MM.1S (cell line): ENCODE results near the gene DNAJC3.

Experiments used
- CTCF ChIP-seq: fragments of 300-600 bp; sonication (generic); IDR thresholded peaks from 2 replicates; pipeline ENCODE4 v1.5.1; 2016; ENCODE audit warnings: antibody characterized with exemption, low read length, mixed read lengths
- EZH2 ChIP-seq: fragments of 300-600 bp; sonication (generic); optimal IDR thresholded peaks from 2 replicates; pipeline ENCODE3; 2017; ENCODE audit warnings: low read depth, mild to moderate bottlenecking, antibody characterized with exemption, low read length, mixed read lengths

GRCh38 chr13:95642028-95642621 lies 34.8 kb upstream of the DNAJC3 start:
- no peak for TF ChIP-seq EZH2
- no peak for TF ChIP-seq CTCF
